Measurements from ENCODE around the gene ACSL5. TPM values are rescaled to one million over a fixed set of nuclear protein-coding genes. Genes with fewer than 3 reads are reported as not detected.

ACSL5 gene
- total and polyA plus RNA-seq, 2 of the 8 experiments (the other 6 are each of a cell fraction or from before 2014, with no cell fraction given), result not detected

DNA sequence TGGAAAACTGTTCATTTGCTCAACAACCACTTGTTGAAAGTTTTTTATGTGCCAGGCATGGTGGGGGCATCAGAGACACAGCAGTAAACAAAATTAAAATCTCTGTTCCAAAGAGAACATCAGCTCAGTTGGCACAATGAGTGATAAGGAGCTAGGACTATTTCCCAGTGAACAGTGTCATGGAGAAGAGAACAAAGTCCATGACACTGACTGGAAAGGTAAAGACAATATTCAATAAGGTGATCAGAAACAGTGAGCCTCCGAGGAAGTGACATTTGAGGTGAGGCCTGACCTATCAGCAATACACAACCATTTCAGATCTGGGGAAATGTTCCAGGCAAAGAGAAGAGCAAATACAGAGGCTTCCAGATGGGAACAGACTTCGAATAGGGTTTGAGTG is 14.6 kb downstream of the ACSL5 start:
- Histone ChIP-seq H3K79me2 (ENCODE audit: control insufficient read depth in 1 of 2, insufficient read depth in 2 of 2, low read length in 2 of 2) (no peaks in the 10 kb centered on the region), H2AK5ac (ENCODE audit: low read depth, low read length) (no peak overlapping the region), H2BK15ac (ENCODE audit: low read length) (no peak overlapping the region), H2BK120ac (replicated peaks; ENCODE audit: low read depth, low read length) (no peak overlapping the region), H3K4me2 (ENCODE audit: insufficient read depth in 1 of 2, low read depth in 2 of 2, low read length in 2 of 2) (no peak overlapping the region), H2BK5ac (ENCODE audit: low read depth, low read length) (no peak overlapping the region), H3K27ac (ENCODE audit: low read depth, low read length) (no peak overlapping the region), H4K8ac (ENCODE audit: extremely low read depth, insufficient read depth, low read length) (no peak overlapping the region), H3K79me1 (ENCODE audit: low read depth, low read length) (no peaks in the 10 kb centered on the region), H4K5ac (ENCODE audit: insufficient read length, low read depth, low read length) (no peak overlapping the region), H3K27me3 (replicated peaks in 1 of 4; ENCODE audit: control insufficient read depth in 3 of 4, extremely low read depth in 1 of 4, insufficient read depth in 3 of 4, low read length in 3 of 4) (peaks cover 0 to 1% (median 0%) of the 10 kb centered on the region in 4 experiments; a peak in 1 of 7 replicates), H3K18ac (ENCODE audit: extremely low read depth, low read length) (no peak overlapping the region), H3K14ac (ENCODE audit: insufficient read length) (no peak overlapping the region), H2AFZ (ENCODE audit: low read length) (no peak overlapping the region), H4K91ac (replicated peaks; ENCODE audit: insufficient read length, low read length) (no peak overlapping the region), H3K23ac (ENCODE audit: insufficient read length) (no peak overlapping the region), H3K4me1 (replicated peaks in 1 of 4; ENCODE audit: control insufficient read depth in 3 of 4, insufficient read depth in 4 of 4, low read length in 3 of 4) (no peaks in the 10 kb centered on the region), H3K36me3 (ENCODE audit: control insufficient read depth in 2 of 4, insufficient read depth in 4 of 4, low read length in 3 of 4) (no peaks in the 10 kb centered on the region), H3K9ac (replicated peaks in 1 of 4; ENCODE audit: extremely low read depth in 1 of 4, low read depth in 3 of 4, low read length in 3 of 4) (no peak overlapping the region), H4K20me1 (replicated peaks in 1 of 2; ENCODE audit: control insufficient read depth in 1 of 2, insufficient read depth in 2 of 2, low read length in 2 of 2) (no peaks in the 10 kb centered on the region), H2BK12ac (ENCODE audit: low read depth, low read length) (no peak overlapping the region), H3K4ac (replicated peaks; ENCODE audit: insufficient read length, low read depth, low read length) (no peak overlapping the region), H3K23me2 (ENCODE audit: low read depth, low read length) (no peaks in the 10 kb centered on the region), H3K56ac (replicated peaks; ENCODE audit: insufficient read length, low read depth, low read length) (no peak overlapping the region), H2BK20ac (ENCODE audit: low read length) (no peak overlapping the region), H3K4me3 (ENCODE audit: extremely low read depth in 1 of 4, insufficient read depth in 2 of 4, low read depth in 3 of 4, low read length in 4 of 4) (no peak overlapping the region), H3K9me3 (ENCODE audit: insufficient read depth in 2 of 2, low read depth in 1 of 2, low read length in 1 of 2) (no peaks in the 10 kb centered on the region)
- ChIA-PET CTCF (ENCODE audit: partially characterized antibody) (interaction anchor here (0.5 to 1.1 kb wide), 2 partner anchors 68 to 112 kb away, joined by 3 read pairs; no protein-coding TSS in a partner anchor), POLR2A (ENCODE audit: partially characterized antibody) (no interaction called here)
- no peak for TF ChIP-seq CREB1 (IDR thresholded peaks at IDR 0.05)
- no peak for TF ChIP-seq TBP (IDR thresholded peaks at IDR 0.05; ENCODE audit: low read depth, low read length)
- no peak for TF ChIP-seq TCF12 (IDR thresholded peaks at IDR 0.05; ENCODE audit: low read depth, low read length)
- no peak for TF ChIP-seq CBX5 (IDR thresholded peaks at IDR 0.05; ENCODE audit: low read depth, low read length)
- TF ChIP-seq BACH1 (IDR thresholded peaks at IDR 0.05; ENCODE audit: low read length), result no peak
- TF ChIP-seq TAF1 (IDR thresholded peaks at IDR 0.05; ENCODE audit: low read depth, low read length), result no peak
- no peak for TF ChIP-seq GTF2F1 (IDR thresholded peaks at IDR 0.05; ENCODE audit: borderline replicate concordance, low read depth, low read length)
- FAIRE-seq, result no peak
- WGBS, 2 experiments (ENCODE audit: extremely low coverage in 1 of 2, insufficient coverage in 1 of 2, insufficient read length in 1 of 2, insufficient replicate concordance in 2 of 2, low coverage in 1 of 2, low lambda C conversion rate in 2 of 2, missing lambda C conversion rate in 1 of 2), result 75% methylated on average over 2 of the region's 2 CpGs; no CpG with 5 or more reads in 1 of the 2 experiments
- DNase-seq (ENCODE audit: low read depth in 1 of 2, low spot score in 2 of 2), result no peak
